HFF-Myc (cell line): ENCODE results near the gene KLF13.

Source experiments
- DNase-seq: peaks from one replicate; pipeline ENCODE4 v3.0.0-alpha.2; 2011; ENCODE audit warnings: low read depth; ENCODE audit errors: extremely low read depth
- H3K4me3 ChIP-seq: replicated peaks from 2 replicates; pipeline ENCODE4 v1.5.1; 2011; ENCODE audit warnings: low read depth, mild to moderate bottlenecking, control low read depth, low read length
- CTCF ChIP-seq: IDR thresholded peaks from 2 replicates; pipeline ENCODE4 v1.5.1; 2012; ENCODE audit warnings: mild to moderate bottlenecking, low read depth, low read length, control low read depth; ENCODE audit errors: missing control alignments

The KLF13 gene

GRCh38 chr15:31357148-31357547 lies 30.5 kb downstream of the KLF13 start:
- no peak overlapping the region for H3K4me3 ChIP-seq
- DNase-seq, result no peak

GRCh38 chr15:31358163-31358562 lies 31.5 kb downstream of the KLF13 start:
- DNase-seq, result no peak

More at GRCh38 chr15:31357148-31357547, 30.5 kb downstream of the KLF13 start:
- TF ChIP-seq CTCF, result no peak

GRCh38 chr15:31358957-31359701 lies 32.5 kb downstream of the KLF13 start:
- DNase-seq, result no peak
- TF ChIP-seq CTCF, result no peak
- H3K4me3 ChIP-seq, result no peak overlapping the region

More at GRCh38 chr15:31358163-31358562, 31.5 kb downstream of the KLF13 start:
- no peak overlapping the region for H3K4me3 ChIP-seq
- no peak for TF ChIP-seq CTCF

- no peak overlapping the region for H3K4me3 ChIP-seq
- no peak for TF ChIP-seq CTCF
- DNase-seq, result no peak
Observed at GRCh38 chr15:31359702-31360111, 33.1 kb downstream of the KLF13 start.

DNA sequence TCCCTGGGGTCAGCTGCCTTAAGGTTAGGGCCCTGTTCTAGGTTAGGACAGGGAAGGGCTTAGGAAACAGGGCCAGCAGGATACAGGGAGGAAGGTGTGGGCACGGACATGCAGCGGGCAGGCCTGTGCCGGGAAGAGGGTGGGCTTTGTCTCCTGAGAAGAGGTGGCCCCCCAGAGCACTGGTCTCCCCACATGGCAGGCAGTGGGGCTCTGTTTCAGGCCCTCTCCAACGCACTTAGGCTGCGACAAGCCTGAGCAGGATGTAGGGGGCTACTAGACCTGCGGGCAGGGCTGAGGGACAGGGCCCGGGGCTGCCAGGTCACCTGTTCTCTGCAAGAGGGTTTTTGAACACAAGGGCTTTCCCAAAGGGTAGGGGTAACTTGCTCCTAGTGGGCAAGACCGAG lies 33.5 kb downstream of the KLF13 start:
- TF ChIP-seq CTCF, result no peak
- H3K4me3 ChIP-seq, result no peak overlapping the region
- DNase-seq, result no peak

GRCh38 chr15:31360843-31361763 lies 34.5 kb downstream of the KLF13 start:
- no peak for DNase-seq

More at GRCh38 chr15:31360843-31361763, 34.5 kb downstream of the KLF13 start:
- H3K4me3 ChIP-seq, result no peak overlapping the region
- TF ChIP-seq CTCF, result no peak
